ENCODE measurements around the gene PLAC8L1.

Gene PLAC8L1

GRCh38 chr5:146079695-146080373, 25.5 kb downstream of the PLAC8L1 start:
- DNase-seq: no peak

GRCh38 chr5:146078566-146078965, 26.8 kb downstream of the PLAC8L1 start:
- no peak for DNase-seq

GRCh38 chr5:146076455-146076854, 28.9 kb downstream of the PLAC8L1 start:
- DNase-seq: no peak

- peak; percentile 29 for DNase-seq
Observed at GRCh38 chr5:146076028-146076427, 29.3 kb downstream of the PLAC8L1 start.

DNA sequence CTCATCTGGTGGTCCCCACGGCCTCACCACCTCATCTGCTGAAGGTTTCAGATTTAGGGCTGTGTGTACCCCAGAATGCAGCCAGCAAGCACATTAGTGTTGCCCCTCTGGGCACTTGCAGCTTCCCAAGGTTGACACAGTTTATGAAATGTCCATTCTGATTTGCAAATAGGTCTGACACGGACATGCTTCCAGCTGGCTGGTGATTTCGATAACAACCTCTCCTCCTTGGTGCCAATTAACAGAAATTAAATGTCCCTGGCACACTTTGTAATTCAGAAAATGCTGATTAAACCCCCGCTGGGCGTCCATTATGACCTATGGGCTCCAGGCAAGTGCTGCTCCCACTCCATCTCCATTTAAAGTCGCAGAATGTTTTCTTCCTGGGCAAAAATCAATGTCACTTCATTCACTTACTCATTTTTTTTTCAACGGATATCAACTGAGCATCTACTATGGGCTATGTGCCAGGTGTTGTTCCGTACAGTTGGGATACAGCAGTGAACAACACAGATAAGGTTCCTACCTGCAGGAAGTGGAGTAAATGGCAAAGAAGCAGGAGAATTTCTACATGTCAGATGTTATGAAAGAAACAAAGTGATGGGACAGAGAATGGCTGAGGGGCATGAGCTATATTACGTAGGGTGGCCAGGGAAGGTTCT, 32.0 kb downstream of the PLAC8L1 start:
- DNase-seq: no peak

GRCh38 chr5:146072595-146072994, 32.8 kb downstream of the PLAC8L1 start:
- DNase-seq: no peak

GRCh38 chr5:146071171-146071570, 34.2 kb downstream of the PLAC8L1 start:
- DNase-seq: no peak

GRCh38 chr5:146070746-146071145, 34.6 kb downstream of the PLAC8L1 start:
- no peak for DNase-seq

DNA sequence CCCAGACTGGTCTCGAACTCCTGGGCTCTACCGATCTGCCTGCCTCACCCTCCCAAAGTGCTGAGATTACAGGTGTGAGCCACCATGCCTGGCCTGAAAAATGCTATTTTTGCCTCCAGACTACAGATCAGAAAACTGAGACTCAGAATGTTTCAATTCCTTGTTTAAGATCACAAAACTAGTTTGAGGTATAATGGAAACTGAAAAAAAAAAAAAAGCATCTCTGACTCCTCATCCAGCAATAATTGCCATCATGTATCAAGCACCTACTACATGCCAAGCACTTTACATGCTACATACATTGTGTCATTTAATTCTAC, 35.6 kb downstream of the PLAC8L1 start:
- DNase-seq: no peak

GRCh38 chr5:146068977-146069779, 36.2 kb downstream of the PLAC8L1 start:
- DNase-seq: no peak

DNA sequence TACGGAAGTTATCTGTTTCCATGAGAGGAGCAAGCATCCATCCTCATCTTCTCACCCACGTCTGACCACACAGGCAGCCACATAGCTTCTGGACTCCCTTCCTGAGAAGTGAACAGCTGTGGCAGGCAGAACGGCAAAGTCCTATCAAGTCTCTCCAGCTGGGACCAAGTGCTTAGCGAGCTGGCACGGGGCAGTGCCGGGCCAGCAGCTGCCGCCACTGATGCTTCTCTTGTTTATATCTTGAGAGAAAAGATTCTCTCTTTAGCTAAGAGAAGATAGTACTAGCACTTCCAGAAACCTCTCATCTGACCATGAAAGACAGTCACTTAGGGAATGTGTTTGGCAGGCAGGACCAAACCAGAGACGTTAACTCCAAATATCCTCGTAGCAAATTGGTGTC, 37.2 kb downstream of the PLAC8L1 start:
- DNase-seq: no peak

DNA sequence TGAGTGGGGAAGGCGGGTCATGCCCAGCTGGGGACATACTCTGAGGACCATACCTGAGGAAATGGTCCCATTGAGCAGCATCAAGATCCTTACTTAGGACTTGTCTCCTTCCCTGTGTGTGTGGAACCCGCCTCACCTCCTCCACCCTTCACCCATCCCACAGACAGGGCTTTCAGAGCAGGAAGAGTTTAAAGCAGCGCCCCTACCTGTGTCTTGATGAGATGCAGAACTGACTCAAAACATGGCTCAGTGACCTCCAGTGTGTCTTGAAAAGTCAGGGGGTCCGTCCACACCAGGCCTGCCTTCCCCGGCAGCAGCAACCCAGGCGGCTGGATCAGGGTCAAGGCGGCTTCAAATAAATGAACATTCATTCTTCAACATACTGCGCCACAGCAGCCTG, 38.4 kb downstream of the PLAC8L1 start:
- no peak for DNase-seq

DNA sequence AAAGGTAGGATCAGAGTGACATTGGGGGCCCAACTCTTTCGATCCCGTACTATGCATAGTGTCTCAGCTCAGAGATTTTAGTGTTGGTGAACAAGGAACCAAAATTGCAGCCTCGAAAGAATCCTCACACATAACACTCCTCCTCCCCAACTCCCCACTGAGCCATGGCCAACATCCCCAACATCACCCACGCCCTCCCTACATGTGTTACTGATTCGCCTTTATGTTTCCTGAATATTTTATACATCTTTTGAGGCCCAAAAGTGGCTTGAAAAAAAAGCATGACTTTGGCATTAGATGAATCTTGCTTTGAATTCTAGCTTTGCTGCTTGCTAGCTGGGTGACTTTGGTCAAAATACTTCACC, 45.2 kb downstream of the PLAC8L1 start:
- DNase-seq: no peak

GRCh38 chr5:146059460-146060220, 45.7 kb downstream of the PLAC8L1 start:
- DNase-seq: no peak

- DNase-seq: no peak
Observed at GRCh38 chr5:146055432-146055831, 49.9 kb downstream of the PLAC8L1 start.

DNA sequence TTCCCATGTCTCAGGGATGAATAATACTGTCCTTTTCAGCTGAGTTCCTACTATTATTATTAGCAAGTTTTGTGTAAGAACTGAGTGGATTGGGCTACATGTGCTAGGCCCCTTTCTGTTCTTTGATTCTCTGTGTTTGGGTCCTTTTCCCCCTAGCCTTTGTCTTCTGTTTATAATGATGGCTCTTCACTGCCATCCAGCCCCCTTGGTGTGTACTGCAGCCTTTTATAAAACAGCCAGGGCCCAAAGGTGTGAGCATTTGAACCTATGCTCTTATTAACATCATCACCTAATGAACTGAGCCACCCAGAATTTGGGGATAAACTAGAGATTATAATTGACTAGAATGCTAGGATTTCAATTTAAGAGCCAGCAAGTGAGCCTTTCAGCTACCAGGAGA, 52.6 kb downstream of the PLAC8L1 start:
- DNase-seq: no peak

DNA sequence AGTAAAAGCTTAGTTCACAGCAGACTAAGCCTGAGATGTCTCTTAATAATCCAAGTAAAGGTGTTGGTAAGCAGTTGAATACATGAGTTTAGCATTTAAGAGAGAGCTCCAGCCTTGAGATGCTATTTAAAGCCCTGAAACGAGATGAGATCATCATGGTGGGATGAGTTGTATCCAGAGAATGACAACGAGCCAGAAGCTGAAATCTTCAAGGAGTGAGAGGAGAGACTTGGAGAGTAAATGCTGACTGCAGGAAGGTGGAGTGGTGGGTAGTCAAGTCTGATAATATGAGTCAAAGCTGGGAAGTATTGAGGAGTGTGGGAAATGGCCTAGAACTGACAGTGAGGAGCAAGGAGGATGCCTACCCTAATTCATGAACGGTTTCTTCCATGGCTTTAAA, 53.7 kb downstream of the PLAC8L1 start:
- DNase-seq: no peak

- no peak for DNase-seq
Observed at GRCh38 chr5:146050086-146050485, 55.3 kb downstream of the PLAC8L1 start.

- no peak for DNase-seq
Observed at GRCh38 chr5:146049704-146050026, 55.7 kb downstream of the PLAC8L1 start.

DNA sequence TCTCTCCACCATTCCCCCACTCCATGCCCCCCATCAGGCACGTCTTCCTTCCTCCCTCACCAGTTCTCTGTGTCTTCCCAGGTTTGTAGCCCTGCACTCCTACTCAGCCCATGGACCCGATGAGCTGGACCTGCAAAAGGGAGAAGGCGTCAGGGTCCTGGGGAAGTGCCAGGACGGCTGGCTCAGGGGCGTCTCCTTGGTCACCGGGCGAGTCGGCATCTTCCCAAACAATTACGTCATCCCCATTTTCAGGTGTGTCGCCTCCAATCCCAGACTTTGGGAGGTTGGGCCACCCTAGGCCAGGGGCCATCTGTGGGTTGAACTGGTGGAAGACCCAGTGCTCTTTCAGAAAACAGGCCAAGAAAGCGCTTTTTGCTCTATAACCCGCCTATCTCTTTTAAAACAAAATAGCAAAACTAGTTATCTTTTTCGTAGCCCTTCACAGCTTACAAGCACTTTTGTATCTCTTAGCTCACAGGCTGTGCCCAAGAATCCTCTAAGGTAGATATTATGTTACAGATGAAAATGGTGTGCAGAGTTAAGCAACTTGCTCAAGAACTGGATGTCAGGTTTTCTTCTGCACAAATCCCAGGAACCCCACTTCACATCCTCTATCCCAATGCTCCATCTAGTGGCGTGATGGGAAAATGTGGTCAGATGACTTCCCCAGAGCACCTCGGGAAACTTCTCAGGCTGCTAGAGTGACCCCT, 56.2 kb downstream of the PLAC8L1 start:
- no peak for DNase-seq

- no peak for DNase-seq
Observed at GRCh38 chr5:146047396-146047795, 58.0 kb downstream of the PLAC8L1 start.

- no peak for DNase-seq
Observed at GRCh38 chr5:146043722-146044121, 61.7 kb downstream of the PLAC8L1 start.
